SKM-1 (cell line): ENCODE results near the gene SKI.
A peak's percentile ranks its signal among the peaks of the same experiment; 100 is the strongest.

ENCODE experiments used
- DNase-seq: peaks from one replicate; lab custom pipeline; 2025; ENCODE audit not compliant: unreplicated experiment; lab: John Stamatoyannopoulos, UW

The SKI gene

DNA sequence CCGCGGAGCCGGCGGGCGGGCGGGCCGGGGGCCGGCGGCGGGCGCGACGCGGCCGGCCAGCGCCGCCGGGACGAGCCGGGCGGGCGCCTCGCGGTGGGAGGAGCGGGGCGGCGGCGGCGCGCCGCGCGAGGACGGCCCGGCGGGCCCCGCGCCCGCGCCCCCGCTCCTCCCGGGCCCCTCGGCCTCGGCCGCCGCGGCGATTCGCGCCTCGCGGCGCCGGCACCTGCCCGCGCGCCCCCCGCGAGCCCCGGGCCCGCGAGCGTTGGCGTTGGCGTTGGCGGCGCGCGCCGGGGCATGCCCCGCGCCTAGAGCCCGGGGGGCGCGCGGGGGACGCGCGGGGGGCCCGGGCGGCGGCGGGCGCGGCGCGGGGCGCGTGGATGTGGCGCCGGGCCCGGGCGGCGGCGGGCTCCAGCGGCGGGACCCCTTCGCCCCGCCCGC lies at the start of gene SKI:
Gene SKI (plus strand): TSS at position 163 of the 438 bp plus-strand sequence. CDS start 448 bp downstream, outside the sequence.
- DNase-seq: no peak

DNA sequence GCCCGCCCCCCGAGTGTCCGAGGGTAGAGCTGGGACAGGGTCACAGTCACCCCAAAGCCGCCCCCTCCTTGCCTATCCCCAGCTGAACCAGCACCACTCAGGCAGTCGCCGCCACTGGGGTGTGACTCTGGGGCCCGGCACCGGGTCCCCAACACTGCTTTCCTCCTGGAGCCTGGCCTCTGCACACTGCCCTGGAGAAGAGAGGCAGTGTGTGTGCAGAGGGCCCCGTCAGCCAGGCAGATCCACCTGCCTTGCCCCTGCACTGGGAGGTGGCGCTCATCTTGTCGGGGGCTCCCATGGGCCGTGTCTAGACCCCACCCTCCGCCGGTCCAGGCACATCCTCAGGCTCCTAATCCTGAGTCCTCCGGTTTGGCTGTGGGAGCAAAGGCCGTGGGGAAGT lies 49.2 kb upstream of the SKI start:
- DNase-seq: no peak

DNA sequence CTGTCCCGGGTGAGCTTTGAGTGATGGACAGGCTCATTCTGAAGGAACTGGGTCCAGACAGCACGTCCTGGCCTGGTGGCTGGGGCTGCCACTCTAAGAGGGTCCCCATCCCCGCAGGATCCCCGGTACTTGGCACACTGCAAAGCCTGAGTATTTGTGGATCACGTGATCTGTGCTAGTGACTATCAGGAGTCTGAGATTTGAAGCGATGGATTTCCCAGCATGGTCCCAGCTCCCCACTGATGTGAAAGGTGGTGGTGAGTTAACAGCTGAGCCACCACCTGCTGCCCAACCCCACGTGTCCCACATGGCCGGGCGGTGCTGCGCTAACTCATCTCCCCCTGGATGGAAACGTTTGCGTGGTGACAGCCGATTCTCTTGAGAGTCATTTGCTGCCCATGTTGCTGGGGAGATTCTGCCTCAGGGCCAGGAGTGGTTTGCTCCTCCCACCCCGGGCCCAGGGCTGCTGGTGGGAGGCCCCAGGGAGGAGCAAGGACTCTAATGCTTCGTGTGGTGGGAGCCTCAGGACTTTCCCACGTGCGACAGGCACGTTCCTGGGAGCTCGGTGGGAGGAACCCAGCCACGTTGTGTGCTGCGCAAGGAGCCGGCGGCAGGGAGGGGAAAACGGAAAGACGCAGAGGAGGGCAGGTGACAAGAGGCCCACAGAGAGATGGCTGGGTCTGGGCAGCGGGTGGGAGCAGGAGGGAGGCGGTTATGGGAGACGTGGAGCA lies 48.7 kb upstream of the SKI start:
- DNase-seq: no peak

DNA sequence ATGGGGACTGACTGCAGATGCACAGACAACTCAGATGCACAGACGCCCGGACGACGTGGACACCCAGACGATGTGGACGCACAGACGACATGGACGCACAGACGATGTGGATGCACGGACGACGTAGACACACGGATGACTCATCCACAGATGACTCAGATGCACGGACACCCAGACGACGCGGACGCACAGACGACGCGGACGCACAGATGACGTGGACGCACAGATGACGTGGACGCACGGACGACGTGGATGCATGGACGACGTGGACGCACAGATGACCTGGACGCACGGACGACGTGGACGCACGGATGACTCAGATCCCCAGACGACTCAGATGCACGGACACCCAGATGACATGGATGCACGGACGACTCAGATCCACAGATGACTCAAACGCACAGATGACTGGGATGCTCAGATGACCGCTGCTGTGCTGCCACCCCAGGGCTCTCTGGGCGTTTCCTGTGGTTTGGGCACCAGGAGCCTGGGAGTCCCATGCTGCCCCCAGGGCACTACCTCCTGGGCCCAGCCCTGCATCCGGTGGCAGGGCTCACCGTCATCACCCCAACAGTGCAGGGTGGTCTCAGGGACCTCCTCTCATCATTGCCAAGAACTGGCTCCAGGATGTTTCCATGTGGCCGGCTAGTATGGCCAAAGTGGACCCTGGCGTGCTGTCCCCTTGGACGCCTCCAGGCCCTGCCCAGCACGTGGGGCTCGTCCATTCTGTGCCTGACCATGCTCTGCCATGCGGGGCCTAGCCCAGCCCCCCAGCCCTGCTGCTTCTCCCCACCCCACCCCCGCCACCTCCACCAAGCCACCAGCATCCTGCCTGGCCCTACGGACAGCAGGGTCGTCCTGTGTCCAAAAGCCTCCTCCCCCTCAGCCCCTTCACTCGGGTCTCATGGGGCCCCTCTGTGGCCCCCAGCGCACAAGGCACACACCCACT lies 47.5 kb upstream of the SKI start:
- no peak for DNase-seq

DNA sequence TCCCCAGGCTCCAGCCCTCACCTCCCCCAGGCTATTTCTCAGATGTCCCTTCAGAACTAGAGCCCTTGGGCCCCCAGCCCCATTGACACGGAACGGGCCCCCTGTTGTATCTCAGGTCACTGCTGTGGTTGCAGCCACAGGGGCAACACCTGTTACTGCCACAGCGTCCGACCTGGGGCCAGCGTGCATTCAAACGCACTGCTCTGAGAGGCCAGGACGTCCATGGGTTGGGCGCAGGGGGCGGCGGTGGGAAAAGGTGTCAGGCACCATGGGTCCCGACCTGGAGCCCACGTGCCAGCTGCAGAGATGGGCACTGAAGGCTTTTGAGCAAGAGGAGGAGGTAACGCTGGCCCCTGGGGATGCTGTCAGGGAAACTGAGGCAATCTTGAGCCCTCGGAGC lies 46.8 kb upstream of the SKI start:
- no peak for DNase-seq

DNA sequence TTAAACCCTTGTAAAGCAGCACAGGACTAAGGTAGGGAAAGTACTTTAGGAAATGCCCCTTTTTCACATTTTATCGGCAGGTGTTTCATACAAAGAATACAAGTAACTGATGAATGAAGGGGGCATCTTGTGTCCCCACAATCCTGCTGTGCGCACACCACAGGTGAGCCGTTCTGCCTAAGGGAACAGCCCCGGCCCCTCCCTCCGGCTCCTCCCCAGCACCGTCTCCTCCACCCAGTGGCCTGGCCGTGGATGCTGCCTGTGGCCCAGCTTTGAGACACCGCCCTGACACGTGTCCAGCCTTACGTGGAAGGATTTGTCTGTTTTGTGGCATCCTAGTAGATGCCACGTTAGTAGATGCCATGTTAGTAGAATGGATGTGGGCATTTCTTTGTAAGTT lies 46.4 kb upstream of the SKI start:
- no peak for DNase-seq

DNA sequence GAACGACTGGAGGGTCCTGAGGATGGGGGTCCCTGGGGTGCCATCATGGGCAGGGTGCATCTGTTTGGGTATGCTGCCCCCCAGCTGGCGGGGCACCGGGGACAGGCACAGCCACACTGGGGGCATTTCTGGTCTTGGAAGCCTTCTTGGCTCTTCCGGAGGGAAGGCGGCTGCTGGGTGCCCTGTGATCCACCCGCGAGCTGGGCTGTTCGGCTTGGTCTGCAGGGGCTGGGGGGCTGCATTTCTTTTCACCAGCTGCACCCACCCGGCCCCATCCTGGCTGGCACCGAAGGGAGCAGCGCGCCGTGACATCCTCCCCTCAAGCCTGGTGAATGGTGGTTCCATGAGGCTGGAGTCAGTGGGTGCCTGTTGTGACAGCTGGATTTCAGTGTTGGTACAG lies 45.7 kb upstream of the SKI start:
- no peak for DNase-seq

DNA sequence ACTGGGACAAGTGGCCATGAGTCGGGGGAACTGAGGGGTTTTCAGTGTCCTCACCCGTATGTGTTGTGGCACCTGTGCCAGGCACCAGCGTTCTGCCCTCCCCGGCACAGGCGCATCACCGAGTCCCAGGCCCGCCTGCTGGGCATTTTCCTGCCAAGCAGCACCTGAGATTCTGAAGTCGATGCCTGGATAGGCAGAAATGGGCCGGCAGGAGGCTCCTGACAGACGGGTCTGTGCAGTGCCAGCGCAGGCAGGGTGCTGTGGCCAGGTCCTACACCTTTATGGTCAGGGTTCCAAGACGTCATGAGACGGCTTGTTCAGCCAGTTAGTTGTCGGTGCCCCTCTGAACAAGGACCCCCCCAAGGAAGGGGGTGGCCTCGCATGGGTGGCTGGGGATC lies 44.2 kb upstream of the SKI start:
- DNase-seq: no peak

DNA sequence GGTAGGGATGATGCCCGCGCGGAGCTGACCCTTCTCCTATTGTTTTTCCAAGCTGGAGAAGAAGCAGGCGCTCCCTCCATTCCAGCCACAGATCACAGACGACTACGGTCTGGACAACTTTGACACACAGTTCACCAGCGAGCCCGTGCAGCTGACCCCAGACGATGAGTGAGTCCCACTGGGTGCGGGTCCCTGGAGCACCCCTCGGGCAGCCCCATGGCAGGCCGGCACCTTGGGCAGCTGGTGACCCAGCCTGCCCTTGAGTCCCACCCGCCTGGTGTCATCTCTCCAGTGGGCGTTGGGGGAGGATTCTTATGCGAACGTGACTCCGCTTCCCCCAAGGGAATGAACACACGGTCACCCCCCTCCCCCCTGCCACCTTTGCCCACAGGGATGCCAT lies 43.6 kb upstream of the SKI start:
- DNase-seq: no peak

DNA sequence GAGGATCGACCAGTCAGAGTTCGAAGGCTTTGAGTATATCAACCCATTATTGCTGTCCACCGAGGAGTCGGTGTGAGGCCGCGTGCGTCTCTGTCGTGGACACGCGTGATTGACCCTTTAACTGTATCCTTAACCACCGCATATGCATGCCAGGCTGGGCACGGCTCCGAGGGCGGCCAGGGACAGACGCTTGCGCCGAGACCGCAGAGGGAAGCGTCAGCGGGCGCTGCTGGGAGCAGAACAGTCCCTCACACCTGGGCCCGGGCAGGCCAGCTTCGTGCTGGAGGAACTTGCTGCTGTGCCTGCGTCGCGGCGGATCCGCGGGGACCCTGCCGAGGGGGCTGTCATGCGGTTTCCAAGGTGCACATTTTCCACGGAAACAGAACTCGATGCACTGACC lies 43.2 kb upstream of the SKI start:
- DNase-seq: no peak

DNA sequence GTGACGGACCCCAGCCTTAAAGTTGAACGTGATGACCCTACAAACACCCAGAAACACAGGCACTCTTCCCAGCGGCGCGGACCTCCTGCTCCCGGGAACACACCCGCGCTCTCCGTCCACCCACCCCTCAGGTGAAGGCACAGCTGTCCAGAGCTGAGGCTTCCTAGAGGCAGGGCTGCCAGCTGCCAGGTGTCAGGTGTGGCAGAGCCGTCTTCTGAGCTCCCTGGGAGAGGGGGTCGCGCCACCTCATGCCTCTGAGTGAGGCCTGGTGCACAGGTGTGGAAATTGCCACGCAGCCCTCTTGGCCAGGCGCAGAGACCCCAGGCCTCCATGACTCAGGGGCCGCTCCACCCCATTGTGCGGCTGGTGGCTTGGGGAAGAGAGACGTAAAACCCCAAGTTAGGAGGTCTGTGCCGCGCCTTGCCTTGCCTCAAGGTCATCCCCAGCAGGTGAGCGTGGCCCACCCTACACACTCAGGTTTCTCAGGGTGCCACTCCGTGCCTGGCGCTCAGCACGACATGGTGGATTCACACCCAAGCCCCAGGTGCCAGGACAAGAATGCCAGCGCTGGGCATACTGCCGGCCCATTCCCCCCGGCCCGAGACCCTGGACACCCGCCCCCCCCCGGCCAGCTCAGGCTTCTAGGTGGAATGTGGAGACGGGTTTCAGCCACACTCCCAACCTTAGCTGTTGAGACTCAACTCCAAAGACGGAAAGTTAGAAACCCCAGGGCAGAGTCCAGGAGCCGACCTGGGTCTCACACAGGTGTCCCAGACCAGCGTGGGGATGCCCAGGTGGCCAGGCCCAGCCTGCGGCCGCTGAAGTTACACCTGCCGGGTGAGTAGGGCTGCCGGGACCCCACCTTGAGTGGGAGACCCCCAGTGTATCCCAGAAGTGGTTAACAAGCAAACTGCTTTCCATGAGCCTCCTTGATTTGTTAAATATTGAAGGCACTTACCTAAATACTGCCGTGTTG lies 42.0 kb upstream of the SKI start:
- DNase-seq: no peak

DNA sequence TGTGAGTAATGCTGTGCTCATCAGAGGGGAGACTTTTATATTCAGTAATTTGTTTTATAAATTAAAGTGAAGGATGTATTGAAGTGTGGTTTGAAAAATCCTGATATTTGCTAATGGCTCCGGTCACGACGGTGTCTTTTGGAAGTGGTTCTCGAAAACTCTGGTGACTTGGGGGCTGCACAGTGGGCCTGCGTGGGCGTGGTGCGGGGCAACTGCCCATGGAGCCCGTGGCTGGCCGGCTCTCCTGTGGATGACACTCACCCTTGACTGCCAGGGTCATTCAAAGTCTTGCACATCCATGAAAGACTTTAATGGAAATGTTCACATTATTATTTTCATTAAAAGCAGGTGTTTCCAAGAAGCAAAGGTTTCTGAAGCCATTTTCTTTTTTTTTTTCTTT lies 41.2 kb upstream of the SKI start:
- DNase-seq: no peak

DNA sequence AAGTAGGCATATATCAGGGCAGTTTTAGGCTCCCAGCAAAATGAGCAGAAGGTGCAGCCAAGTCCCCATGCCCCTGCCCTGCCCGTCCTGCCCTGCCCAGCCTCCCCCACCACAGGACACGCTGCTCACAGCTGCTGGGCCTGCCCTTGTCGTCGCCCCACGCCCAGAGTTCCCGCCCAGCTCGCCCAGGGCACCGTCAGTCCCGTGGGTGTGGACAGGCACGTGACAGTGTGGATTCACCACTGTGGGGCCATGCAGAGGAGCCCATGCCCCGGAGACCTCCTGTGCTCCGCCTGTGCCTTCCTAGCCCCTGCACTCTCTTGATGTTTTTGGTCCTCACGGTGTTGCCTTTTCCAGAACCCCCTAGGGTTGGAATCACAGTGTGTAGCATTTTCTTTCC lies 40.5 kb upstream of the SKI start:
- no peak for DNase-seq

DNA sequence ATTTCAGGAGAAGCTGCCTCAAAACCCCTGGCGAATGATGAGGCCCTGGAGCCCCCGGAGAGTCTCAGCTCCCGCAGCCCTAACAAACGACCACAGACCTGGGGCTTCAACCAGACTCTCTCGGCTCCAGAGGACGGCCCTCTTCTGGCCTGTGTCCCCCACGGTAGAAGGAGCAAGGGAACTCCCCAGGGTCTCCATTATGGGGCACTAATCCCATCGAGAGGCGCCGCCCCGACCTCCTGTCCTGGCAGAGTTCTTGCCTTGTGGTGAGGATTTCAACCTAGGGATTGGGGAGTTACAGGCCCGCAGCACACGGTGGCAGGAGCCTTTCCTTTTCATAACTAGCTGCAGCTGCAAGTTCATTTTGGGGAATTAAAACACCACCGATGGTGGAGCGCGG lies 39.8 kb upstream of the SKI start:
- no peak for DNase-seq

DNA sequence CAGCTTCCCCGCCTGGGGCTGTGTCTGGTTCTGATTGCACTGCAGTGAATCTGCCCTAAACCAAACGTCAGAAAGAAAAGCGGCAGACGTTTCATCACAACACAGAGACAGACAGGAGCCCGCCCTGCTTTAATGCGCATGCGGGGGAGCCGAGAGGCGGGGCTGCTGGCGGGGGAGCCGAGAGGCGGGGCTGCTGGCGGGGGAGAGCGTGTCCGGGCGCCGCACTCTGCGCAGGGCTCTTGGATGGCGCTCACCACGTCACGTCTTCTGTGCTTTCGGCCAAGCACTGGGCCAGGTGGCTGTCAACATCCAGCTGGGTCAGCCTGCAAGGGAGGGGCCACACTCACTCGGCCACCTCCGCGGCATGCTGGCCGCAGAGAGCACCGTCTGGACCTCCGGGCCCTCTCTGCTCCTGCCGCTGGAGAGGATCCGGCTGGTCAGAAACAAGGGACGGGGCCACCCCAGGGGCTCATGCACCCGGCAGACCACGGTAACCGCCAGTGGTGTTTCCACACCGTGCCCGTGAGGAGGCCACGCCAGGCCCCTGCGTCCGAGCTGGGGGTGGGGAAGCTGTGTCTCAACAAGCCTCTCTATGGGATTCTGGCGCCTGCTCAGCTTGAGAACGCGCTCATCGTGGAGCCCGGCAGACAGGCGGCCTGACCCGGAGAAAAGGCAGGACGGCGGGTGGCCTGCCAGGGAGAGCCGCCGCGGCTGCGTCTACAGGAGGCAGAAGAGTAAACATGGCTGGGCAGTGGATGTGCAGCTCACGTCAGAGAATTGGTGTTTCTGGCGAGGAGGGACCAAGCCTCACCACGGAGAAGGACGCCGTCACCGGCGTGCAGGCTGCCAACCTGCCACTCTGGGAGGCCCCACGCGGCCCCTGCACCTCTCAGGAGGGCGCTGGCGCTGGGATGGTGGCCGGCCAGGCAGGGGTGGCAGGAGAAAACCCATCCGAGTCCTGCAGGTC lies 38.4 kb upstream of the SKI start:
- peak; percentile 51 for DNase-seq

DNA sequence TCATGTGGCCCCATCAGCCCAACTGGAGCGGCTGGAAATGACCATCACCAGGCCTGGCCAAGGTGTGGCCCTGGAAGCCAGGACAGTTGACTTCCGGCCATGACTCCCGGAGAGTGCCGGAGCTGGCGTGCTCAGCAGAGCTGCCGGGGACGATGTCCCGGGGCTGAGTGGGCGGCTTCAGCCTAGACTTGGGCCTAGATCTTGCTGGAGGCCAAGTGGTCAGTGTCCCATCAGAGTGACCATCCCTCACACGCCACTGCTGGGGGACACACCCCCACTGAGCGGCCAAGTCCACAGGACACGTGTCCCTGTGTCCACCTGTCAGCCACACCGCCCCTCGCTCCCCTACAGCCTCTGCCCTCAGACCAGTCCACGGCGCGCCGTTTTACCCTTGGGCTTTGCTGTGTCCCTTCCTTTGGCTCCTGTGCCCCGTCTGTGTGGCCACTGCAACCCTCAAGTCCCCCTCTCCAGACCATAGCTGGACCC lies 37.6 kb upstream of the SKI start:
- no peak for DNase-seq

DNA sequence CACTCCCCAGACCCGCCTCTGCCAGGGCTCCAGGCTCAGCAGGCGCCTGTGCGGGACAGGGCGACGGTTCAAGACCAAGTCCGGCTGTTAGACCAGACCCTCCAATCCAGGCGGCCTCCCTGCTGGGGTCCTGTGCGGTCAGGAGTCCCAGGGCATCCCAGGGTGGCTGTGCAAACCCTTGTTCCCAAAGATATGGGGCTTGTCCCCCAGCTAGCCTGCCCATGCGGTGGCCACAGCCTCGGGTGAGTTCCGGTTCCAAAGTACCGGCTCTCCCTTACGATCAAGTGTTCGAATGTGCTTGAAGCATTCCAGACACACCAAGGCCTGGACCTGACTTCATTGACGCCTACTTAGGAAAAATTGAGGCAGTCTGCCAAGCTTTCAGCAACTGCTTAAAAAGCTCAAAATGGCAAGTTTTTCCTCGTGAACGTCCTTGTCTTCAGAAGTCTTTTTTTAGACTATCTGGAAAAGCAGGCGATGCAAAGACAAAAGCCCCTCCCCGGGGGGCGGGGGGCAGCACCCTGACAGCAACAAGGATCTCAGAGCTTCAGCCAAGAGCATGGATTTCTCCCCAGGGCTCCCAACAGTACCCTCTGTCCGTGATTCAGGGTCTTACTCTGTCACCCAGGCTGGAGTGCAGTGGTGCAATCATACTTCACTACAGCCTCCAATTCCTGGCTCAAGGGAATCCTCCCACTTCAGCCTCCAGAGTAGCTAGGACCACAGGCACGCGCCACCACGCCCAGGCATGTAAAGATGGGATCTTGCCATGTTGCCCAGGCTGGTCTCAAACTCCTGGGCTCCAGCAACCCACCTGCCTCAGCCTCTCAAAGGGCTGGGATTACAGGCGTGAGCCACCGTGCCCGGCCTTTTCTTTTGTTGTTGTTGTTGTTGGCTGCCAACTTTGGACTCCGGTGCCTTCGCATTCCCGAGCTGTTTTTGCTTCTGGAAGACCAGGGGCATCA lies 35.8 kb upstream of the SKI start:
- no peak for DNase-seq

DNA sequence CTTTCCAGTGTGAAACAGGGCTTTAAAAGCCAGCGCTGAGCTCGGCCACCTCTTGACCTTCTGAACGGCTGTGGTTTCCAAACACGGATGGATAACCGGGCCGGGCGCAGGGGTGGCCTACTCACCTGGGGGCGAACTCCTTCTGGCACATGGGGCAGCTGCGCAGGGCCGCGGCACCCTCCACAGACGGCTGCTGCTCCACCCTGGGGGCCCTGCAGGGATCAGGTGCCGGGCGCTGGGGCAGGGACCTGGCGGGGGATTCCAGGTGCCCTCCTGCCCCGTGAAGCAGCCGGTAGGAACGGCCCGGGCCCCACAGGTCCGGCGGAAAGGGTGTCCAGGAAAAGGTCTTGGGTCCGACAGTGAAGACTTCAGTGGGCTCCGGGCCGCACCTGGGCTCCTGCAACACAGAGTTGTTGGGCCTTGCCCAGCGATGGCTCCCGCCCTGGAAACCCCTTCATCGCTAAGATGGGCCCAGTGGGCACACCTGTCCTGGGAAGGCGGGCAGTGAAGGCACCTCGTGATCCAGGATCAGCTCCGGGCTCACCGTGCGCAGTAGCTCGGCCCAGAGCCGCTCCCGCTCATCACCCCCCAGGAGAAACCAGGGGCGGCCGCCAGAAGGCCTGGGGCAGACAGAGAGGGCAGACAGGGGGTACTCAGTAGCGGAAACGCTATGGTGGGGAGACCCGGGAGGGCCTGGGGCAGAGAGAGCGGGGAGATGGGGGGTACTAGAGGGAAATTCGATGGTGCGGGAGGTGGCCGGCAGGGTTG lies 34.4 kb upstream of the SKI start:
- DNase-seq: no peak
